HG03457 (cell line): ENCODE results near the gene IKBKG.
"Not testable (repeated sequence)": the region's sequence is repeated elsewhere in the genome, so short reads cannot be mapped to it uniquely, and the experiment has no call there.

Source experiments
- ATAC-seq: cut with Tn5 transposase; IDR thresholded peaks from one replicate; pipeline ENCODE4 v1.9.1; 2021; ENCODE audit warnings: moderate number of reproducible peaks; ENCODE audit not compliant: unreplicated experiment

Gene IKBKG

GRCh38 chrX:154552112-154552806 is 4.8 kb downstream of the IKBKG start:
- ATAC-seq, result not testable (repeated sequence)

DNA sequence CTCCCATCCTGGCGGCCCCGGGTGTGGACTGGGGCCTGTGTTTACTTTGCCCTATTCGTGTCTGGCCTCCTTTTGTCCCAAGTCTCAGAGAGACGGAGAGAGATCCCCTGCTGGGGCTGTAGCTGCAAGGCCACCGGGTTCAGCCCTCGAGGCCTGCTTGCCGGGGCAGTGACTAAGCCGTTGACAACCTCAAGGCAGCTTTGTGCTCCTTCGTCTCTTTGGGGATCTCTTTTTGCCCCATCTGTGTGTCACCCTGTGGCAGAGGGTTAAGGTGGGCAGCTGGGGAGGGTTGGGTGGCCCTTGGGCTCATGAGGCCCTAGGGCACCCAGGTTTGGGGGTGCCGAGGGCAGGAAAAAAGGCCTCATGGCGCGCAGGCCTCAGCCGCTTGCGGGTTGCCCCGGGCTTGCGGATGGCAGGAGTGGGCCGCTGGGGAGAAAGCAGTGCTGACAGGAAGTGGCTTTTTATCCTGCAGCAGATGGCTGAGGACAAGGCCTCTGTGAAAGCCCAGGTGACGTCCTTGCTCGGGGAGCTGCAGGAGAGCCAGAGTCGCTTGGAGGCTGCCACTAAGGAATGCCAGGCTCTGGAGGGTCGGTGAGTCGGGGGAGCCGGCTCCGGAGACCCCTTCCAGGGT is 10.8 kb downstream of the IKBKG start:
- ATAC-seq, result not testable (repeated sequence)

DNA sequence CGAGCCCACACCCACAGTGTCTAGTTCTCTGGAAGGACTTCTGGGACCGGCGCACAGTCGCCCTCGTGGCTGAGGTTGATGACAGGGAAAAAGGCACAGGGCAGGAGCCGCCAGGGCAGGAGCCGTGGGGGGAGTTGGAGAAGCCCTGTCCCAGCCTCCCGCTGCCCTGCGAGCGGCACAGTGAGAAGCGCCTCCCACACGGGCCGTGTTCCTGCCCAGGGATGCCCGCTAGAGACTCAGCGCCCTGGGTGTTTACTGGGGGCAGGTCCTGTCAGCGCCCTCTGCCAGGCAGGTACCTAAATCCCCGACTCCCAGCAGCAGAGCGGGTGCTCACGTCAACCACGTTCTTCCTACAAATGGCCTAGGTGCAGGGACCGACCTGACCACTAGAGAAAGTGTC is 11.5 kb downstream of the IKBKG start:
- not testable (repeated sequence) for ATAC-seq

DNA sequence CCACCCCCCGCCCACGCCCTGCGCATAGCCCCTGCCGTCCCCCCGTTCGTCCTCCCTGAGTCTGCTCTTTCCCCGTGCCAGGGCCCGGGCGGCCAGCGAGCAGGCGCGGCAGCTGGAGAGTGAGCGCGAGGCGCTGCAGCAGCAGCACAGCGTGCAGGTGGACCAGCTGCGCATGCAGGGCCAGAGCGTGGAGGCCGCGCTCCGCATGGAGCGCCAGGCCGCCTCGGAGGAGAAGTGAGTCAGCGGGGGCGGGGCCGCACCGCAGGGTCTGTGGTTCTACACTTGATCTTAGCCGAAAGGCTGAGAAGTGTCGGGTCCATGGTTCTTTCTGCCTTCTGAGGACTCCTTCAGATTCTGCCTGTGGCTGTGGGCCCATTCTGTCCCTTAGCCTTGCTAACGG is 12.9 kb downstream of the IKBKG start:
- not testable (repeated sequence) for ATAC-seq

GRCh38 chrX:154562295-154562694 is 14.9 kb downstream of the IKBKG start:
- ATAC-seq, result not testable (repeated sequence)

- ATAC-seq, result not testable (repeated sequence)
Measured at GRCh38 chrX:154570361-154570760, 22.9 kb downstream of the IKBKG start.

- ATAC-seq, result not testable (repeated sequence)
Measured at GRCh38 chrX:154573061-154573460, 25.6 kb downstream of the IKBKG start.

DNA sequence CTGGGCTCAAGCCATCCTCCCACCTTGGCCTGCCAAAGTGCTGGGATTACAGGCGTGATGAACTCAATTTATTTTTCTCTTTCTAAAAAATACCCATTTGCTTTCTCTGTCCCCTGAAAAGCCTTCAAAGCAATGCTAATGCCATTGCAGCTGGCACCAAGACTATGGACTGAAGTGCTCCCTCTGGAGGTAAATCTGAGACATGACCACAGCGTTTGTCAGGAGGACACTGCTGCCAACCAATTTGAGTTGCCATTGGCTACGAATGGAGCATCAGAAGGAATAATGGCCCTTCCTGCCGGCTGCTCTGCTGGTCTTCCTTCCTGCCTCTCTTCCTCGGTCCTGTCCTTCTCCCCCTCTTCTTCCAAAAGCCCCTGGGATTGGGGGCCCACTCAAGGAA is 27.7 kb downstream of the IKBKG start:
- ATAC-seq, result not testable (repeated sequence)

DNA sequence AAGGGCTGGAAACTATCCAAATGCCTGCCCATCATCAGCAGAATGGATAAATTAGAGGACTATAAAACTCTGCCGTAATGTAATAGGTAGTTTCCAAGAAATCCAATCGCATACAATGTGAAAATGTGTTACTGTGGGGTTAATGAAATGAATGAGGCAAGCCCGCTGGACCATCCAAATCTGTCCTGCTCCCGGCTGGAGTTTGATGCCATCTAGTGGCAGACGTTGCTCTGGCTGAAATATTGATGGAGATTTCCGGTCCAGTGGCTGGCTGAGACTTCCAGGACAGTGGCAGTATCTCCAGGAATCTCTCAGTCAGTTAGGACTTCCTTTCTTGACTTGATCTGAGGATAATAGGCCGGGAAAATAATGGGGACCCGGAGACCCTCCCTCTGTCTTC is 35.6 kb downstream of the IKBKG start:
- ATAC-seq, result not testable (repeated sequence)

GRCh38 chrX:154584585-154585183 is 37.3 kb downstream of the IKBKG start, which contains the start of gene CTAG1A:
TSS of gene CTAG1A (plus strand) at chrX:154585133. CDS start at chrX:154585207, 74 bp downstream.
- not testable (repeated sequence) for ATAC-seq

GRCh38 chrX:154590415-154590814 is 43.0 kb downstream of the IKBKG start:
- not testable (repeated sequence) for ATAC-seq

- no peak for ATAC-seq
Measured at GRCh38 chrX:154592505-154592904, 45.1 kb downstream of the IKBKG start.

- no peak for ATAC-seq
Measured at GRCh38 chrX:154593201-154593600, 45.8 kb downstream of the IKBKG start.

DNA sequence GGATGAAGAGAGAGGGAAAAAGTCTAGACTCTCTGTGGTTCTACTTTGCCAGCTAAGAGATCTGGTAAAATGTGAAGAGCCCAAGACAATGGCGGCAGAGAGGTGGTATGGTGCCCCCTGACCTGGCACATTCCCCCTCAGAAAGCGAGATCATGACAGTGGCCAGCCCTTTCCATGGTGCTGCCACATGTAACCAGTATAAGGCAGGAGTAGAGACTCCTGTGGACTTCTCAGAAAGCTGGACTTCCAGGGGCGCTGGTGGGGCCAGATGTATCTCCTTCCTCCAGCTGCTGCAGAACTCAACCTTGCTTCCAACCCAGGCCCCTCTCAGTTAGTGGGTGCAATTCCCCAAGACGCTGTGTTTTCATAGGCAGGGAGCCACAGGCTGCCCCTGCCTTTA is 47.1 kb downstream of the IKBKG start:
- no peak for ATAC-seq

DNA sequence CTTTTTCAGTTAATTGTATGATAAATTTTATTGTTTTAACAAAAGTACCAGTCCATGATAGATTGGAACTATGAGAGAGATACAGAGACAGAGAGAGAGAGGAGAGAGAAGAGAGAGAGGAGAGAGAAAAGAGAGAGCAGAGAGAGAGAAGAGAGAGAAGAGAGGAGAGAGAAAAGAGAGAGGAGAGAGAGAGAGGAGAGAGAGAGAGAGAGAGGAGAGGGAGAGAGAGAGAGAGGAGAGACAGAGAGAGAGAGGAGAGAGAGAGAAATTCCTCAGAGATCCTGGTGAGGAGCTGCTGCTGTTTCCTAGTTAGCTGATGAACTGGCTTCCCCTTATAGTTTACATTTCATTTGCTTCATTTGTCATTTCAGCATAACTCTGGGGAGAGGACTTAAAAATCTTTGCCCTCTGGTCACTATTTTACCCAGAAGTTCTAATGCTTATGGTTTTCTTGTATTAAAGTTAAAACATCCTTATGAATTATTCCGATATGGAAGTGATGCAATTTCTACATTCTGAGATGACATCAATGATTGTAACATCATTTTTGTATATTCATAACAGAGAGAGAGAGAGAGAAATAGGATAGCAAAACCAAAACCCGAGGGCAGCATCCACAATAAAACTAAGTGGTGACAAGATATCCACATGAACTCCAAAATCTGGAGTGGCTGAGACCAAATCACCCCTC is 48.3 kb downstream of the IKBKG start:
- ATAC-seq, result no peak

GRCh38 chrX:154596290-154596929 is 49.0 kb downstream of the IKBKG start:
- ATAC-seq, result no peak

DNA sequence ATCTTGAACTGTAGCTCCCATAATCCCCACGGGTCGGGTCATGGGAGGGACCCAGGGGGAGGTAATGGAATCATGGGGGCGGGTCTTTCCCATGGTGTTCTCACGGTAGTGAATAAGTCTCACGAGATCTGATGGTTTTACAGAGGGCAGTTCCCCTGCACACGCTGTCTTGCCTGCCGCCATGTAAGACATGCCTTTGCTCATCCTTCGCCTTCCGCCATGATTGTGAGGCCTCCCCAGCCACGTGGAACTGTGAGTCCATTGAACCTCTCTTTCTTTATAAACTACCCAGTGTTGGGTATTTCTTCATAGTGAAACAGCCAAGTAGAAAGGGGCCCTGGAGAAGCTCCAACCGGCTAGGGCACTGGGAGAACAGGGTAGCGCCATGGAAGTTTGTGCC is 49.8 kb downstream of the IKBKG start:
- no peak for ATAC-seq

DNA sequence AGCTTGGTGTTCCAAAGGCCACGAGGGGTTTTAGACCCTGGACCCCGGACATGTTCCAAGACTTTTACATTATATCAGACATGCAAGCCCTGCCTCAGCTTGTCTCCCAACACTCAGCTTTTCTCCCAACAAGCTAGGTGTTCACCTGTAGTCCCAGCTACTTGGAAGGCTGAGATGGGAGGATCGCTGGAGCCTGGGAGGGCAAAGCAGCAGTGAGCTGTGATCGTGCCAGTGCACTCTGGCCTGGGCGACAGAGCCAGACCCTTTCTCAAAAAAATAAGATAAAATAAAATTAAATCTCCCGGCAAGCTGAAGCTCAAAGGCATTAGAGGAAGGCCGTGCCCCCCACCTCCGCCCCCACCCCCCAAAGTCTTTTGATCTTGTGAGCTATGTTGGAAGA is 51.2 kb downstream of the IKBKG start:
- no peak for ATAC-seq

DNA sequence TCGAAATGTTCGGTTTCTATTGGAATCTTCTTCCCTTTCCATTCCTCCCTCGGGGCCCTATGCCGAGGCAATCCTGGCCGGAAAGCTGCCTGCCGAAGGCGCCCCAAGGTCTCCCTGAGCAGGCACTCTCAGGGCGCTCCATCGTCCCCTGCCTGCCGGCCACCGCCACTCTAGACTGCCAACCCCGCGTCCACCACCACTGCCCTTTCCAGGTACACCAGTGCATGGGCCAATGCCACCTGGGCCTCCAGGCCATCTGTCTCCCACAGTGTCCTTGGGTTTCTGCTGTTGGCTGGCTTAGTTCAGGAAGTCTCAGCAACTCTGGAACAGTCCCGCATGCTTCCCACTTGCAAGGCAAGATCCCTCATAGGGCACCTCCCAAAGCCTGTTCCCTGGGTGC is 52.1 kb downstream of the IKBKG start:
- no peak for ATAC-seq

GRCh38 chrX:154600759-154601374 is 53.4 kb downstream of the IKBKG start:
- ATAC-seq, result no peak

- ATAC-seq, result no peak
Measured at GRCh38 chrX:154602226-154602625, 54.8 kb downstream of the IKBKG start.
